SK-N-MC (cell line): ENCODE measurements around the gene DNAJC30.

Source experiments
- EZH2 ChIP-seq: fragments of 200-600 bp; sonication (generic); IDR thresholded peaks from one replicate; pipeline ENCODE4 v1.6.1; 2017; ENCODE audit warnings: antibody characterized with exemption
- FOXP2 ChIP-seq: optimal IDR thresholded peaks from 2 replicates; pipeline ENCODE3; 2011; ENCODE audit warnings: mild to moderate bottlenecking, moderate library complexity; ENCODE audit not compliant: insufficient read depth; ENCODE audit errors: extremely low read length, control extremely low read depth
- POLR2AphosphoS5 ChIP-seq: IDR thresholded peaks from 2 replicates; pipeline ENCODE4 v1.6.1; 2012; ENCODE audit warnings: mild to moderate bottlenecking, low read depth, low read length, borderline replicate concordance

DNA sequence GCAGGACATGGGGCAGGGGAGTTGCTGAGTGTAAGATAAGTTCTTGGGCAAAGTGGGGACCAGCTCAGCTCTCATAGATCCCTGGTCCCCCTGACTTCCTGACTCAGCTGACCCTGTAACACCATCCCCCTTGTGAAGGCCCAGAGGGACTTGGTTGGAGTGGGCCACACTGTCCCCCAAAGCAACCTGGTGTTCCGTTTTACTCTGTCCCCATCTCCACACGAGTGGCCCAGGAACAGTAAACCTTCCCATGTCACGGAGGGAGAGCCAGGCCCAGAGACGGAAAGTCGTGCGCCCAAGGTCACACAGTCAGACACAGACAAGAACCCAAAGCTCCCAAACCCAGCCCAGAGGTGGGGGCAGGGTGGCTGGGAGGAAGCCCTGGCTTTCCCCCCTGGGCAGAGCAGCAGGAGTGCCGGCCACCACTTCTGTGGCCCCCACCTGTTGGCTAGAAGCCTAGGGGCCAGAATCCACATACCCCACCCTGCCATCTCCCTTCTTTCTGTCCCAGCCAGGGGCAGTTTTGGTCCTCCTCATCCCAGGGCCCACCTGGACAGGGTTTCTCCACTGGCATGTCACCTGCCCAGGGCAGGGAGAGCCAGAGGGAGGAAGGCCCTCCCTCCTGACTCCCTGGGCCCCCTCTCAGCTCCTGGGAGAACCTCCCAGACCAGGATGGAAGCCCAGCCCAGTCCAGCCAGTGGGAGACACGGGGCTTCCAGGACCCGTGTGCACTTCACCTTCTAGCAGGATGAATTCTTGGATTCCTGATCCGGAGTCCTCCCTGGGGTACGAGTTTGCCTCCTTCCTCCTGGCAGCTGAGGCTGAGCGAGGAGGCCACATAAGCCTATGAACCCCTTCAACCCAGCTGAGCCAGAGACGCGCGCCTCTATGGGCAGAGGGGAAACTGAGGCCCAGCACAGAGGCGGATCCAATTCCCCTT lies 36.2 kb downstream of the DNAJC30 start:
- TF ChIP-seq POLR2AphosphoS5 = no peak
- no peak for TF ChIP-seq EZH2
- no peak for TF ChIP-seq FOXP2
